Measurements from ENCODE around the gene OR6K2.
"Not testable (repeated sequence)": the region's sequence is repeated elsewhere in the genome, so short reads cannot be mapped to it uniquely, and the experiment has no call there.

The OR6K2 gene

GRCh38 chr1:158700552-158700951 lies at the start of gene OR6K2:
Gene OR6K2 (minus strand): TSS chr1:158700652. CDS start chr1:158700652, 0 bp downstream.
- DNase-seq: no peak

- DNase-seq: no peak
Observed at GRCh38 chr1:158735848-158736247, 35.4 kb upstream of the OR6K2 start.

GRCh38 chr1:158732524-158732923 lies 32.1 kb upstream of the OR6K2 start:
- DNase-seq: no peak

- DNase-seq: no peak
Observed at GRCh38 chr1:158731707-158732106, 31.3 kb upstream of the OR6K2 start.

- DNase-seq: no peak
Observed at GRCh38 chr1:158730453-158730852, 30.0 kb upstream of the OR6K2 start.

GRCh38 chr1:158728510-158729225 lies 28.2 kb upstream of the OR6K2 start:
- DNase-seq: no peak

- DNase-seq: no peak
Observed at GRCh38 chr1:158724442-158724841, 24.0 kb upstream of the OR6K2 start.

- no peak for DNase-seq
Observed at GRCh38 chr1:158720620-158721019, 20.2 kb upstream of the OR6K2 start, which contains the start of gene OR6K3. Gene OR6K3 (minus strand): TSS chr1:158720720. CDS start chr1:158718115, 2,605 bp downstream.

GRCh38 chr1:158719664-158720063 lies 19.2 kb upstream of the OR6K2 start:
- no peak for DNase-seq

GRCh38 chr1:158717344-158717743 lies 16.9 kb upstream of the OR6K2 start:
- DNase-seq: no peak

GRCh38 chr1:158716335-158716734 lies 15.9 kb upstream of the OR6K2 start:
- no peak for DNase-seq

- no peak for DNase-seq
Observed at GRCh38 chr1:158714754-158715153, 14.3 kb upstream of the OR6K2 start.

GRCh38 chr1:158711098-158711497 lies 10.6 kb upstream of the OR6K2 start:
- no peak for DNase-seq

- DNase-seq: no peak
Observed at GRCh38 chr1:158706096-158706495, 5.6 kb upstream of the OR6K2 start.

- DNase-seq: no peak
Observed at GRCh38 chr1:158694596-158694995, 5.9 kb downstream of the OR6K2 start.

- DNase-seq: no peak
Observed at GRCh38 chr1:158692356-158692755, 8.1 kb downstream of the OR6K2 start.

GRCh38 chr1:158691907-158692306 lies 8.5 kb downstream of the OR6K2 start:
- DNase-seq: no peak

GRCh38 chr1:158691149-158691548 lies 9.3 kb downstream of the OR6K2 start:
- not testable (repeated sequence) for DNase-seq

GRCh38 chr1:158689875-158690274 lies 10.6 kb downstream of the OR6K2 start:
- no peak for DNase-seq

- no peak for DNase-seq
Observed at GRCh38 chr1:158689110-158689509, 11.3 kb downstream of the OR6K2 start.

GRCh38 chr1:158688343-158688742 lies 12.1 kb downstream of the OR6K2 start:
- not testable (repeated sequence) for DNase-seq

- no peak for DNase-seq
Observed at GRCh38 chr1:158687037-158687436, 13.4 kb downstream of the OR6K2 start.

- DNase-seq: no peak
Observed at GRCh38 chr1:158686111-158687009, 14.1 kb downstream of the OR6K2 start, which contains the start of gene SPTA1. Gene SPTA1 (minus strand): TSS chr1:158686715. CDS start chr1:158686517, 198 bp downstream.

- DNase-seq: no peak
Observed at GRCh38 chr1:158685085-158685484, 15.4 kb downstream of the OR6K2 start.
